Fibroblast of the aortic adventitia (primary cell): ENCODE measurements around the gene IPO5. TPM values are rescaled to one million over a fixed set of nuclear protein-coding genes. Genes with fewer than 3 reads are reported as not detected.

Experiments
- DNase-seq: peaks from one replicate; pipeline ENCODE4 v3.0.0-alpha.2; 2010; ENCODE audit warnings: low read depth
- H3K4me3 ChIP-seq: 2 replicates; pipeline ENCODE4 v1.5.1; 2011; ENCODE audit warnings: low read depth, mild to moderate bottlenecking, control low read depth, low read length, moderate library complexity
- total RNA-seq: library from RNA; depleted of rRNA; stranded (reverse); fragments of >200 nt; gene quantifications from 2 replicates; pipeline ENCODE4 v1.2.3, GENCODE V29; 2012; ENCODE audit warnings: low replicate concordance
- TF ChIP-seq, protein P1 (sequence below): IDR thresholded peaks from 2 replicates; pipeline ENCODE4 v1.5.1; 2011; ENCODE audit warnings: mild to moderate bottlenecking, low read length, control low read depth, inconsistent platforms; ENCODE audit not compliant: insufficient read depth

Gene IPO5
- total RNA-seq, 1 donor: 286 TPM

- TF ChIP-seq, protein P1, sequence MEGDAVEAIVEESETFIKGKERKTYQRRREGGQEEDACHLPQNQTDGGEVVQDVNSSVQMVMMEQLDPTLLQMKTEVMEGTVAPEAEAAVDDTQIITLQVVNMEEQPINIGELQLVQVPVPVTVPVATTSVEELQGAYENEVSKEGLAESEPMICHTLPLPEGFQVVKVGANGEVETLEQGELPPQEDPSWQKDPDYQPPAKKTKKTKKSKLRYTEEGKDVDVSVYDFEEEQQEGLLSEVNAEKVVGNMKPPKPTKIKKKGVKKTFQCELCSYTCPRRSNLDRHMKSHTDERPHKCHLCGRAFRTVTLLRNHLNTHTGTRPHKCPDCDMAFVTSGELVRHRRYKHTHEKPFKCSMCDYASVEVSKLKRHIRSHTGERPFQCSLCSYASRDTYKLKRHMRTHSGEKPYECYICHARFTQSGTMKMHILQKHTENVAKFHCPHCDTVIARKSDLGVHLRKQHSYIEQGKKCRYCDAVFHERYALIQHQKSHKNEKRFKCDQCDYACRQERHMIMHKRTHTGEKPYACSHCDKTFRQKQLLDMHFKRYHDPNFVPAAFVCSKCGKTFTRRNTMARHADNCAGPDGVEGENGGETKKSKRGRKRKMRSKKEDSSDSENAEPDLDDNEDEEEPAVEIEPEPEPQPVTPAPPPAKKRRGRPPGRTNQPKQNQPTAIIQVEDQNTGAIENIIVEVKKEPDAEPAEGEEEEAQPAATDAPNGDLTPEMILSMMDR: no peak
- DNase-seq: peak; percentile 84
- H3K4me3 ChIP-seq: no peak overlapping the region
Measured at GRCh38 chr13:97967948-97968347, 14.5 kb downstream of the IPO5 start.

- DNase-seq: no peak
- no peak overlapping the region for H3K4me3 ChIP-seq
- TF ChIP-seq, protein P1: no peak
Measured at GRCh38 chr13:97971519-97971918, 18.0 kb downstream of the IPO5 start.

- H3K4me3 ChIP-seq: no peak overlapping the region
- peak; percentile 19 for DNase-seq
Measured at GRCh38 chr13:97974773-97975172, 21.3 kb downstream of the IPO5 start.

GRCh38 chr13:97975280-97975847 lies 21.9 kb downstream of the IPO5 start:
- H3K4me3 ChIP-seq: peak overlapping the region; percentile 85
- TF ChIP-seq, protein P1: no peak
- DNase-seq: no peak

More at GRCh38 chr13:97974773-97975172, 21.3 kb downstream of the IPO5 start:
- TF ChIP-seq, protein P1: no peak

DNA sequence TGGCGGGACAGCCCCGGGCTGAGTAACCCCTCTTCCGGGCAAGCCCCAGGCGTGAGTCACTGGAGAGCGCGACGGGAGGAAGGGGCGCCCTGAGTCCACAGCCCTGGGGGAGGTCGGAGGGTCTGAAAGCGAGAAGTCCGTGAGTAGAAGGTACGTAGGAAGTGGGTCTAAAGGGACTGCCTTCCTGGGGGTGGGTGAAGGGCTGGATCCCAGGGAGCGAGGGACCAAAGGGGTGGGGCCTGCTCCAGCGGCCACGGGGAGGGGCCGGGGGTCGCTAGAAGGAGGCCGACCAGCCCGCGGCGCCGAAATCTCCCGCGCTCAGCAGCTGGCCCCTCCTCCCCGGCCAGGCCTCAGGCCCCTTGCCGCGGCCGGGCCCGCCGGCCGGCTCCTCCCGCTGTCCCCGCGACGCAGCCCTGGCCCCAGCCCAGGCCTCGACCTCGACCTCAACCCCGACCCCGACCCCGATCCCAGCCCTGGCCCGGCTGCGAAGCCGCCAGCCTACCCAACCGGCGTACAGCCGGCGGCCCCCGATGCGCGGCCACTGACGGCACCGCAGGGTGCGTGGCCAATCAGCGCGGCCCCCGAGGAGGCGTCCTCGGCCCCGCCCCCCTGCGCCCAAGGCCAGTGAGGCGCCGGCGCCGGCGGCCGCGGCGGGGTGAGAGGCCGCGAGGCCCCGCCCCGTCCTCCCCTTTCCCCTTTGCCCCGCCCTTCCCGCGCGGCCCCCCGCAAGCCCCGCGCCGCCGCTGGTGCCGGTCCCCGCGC lies 22.6 kb downstream of the IPO5 start:
- H3K4me3 ChIP-seq: peak overlapping the region; percentile 85
- peak; percentile 68 for DNase-seq
- TF ChIP-seq, protein P1: no peak

- DNase-seq: peak; percentile 22
- peak overlapping the region; percentile 85 for H3K4me3 ChIP-seq
- TF ChIP-seq, protein P1: no peak
Measured at GRCh38 chr13:97976610-97977521, 23.4 kb downstream of the IPO5 start.
